NB4 (cell line): ENCODE data around the gene IFNL1.

Source experiments
- MAX ChIP-seq: IDR thresholded peaks from 2 replicates; pipeline ENCODE4 v1.6.1; 2011; ENCODE audit warnings: low read depth, low read length
- MYC ChIP-seq: IDR thresholded peaks from 2 replicates; pipeline ENCODE4 v1.6.1; 2011; ENCODE audit warnings: low read depth, low read length
- POLR2A ChIP-seq: IDR thresholded peaks from 2 replicates; pipeline ENCODE4 v1.6.1; 2011; ENCODE audit warnings: mild to moderate bottlenecking; ENCODE audit not compliant: insufficient read length; ENCODE audit errors: extremely low read depth
- TF ChIP-seq, protein P1 (sequence below): IDR thresholded peaks from one replicate; pipeline ENCODE4 v1.5.1; 2012; ENCODE audit warnings: low read depth, low read length

DNA sequence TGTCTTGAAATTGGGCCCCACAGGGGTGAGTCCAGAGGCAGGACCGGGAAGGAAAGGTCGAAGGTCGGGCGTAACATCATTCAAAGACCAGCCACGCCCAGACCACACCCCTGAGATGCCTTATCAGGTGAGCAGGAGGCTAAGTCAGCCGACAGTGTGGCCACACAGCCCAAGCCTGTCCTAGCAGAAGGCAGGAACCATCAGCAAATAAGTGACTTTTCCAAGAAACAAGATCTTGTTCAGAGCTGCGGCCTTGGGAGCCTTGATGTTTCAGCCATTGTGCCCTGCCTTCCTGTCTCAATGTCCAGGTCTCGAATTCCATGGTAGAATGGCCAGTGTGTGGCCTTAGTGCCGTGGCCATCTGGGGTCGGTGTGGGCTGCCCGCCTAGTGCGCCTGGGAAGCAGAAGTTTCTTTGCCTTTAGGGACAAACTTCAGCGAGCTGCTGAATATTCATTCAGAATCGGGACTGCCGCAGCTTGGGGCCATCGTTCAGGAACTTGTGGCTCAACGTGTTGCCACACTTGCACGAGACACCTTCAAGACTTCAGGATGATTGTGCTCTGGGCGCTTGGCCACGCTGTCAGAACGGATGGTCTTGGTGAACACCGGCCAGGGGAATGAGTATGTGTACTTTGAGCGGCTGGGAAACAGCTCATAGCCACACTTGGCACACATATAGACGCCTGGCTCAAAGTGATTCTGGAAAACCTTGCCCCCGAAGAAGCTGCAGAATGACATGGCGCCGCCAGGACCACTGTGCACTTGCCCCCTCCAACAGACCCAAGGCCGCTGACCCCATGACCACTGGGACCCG is 41.5 kb upstream of the IFNL1 start:
- TF ChIP-seq, protein P1, sequence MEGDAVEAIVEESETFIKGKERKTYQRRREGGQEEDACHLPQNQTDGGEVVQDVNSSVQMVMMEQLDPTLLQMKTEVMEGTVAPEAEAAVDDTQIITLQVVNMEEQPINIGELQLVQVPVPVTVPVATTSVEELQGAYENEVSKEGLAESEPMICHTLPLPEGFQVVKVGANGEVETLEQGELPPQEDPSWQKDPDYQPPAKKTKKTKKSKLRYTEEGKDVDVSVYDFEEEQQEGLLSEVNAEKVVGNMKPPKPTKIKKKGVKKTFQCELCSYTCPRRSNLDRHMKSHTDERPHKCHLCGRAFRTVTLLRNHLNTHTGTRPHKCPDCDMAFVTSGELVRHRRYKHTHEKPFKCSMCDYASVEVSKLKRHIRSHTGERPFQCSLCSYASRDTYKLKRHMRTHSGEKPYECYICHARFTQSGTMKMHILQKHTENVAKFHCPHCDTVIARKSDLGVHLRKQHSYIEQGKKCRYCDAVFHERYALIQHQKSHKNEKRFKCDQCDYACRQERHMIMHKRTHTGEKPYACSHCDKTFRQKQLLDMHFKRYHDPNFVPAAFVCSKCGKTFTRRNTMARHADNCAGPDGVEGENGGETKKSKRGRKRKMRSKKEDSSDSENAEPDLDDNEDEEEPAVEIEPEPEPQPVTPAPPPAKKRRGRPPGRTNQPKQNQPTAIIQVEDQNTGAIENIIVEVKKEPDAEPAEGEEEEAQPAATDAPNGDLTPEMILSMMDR: no peak
- TF ChIP-seq MYC: no peak
- TF ChIP-seq MAX: no peak
- TF ChIP-seq POLR2A: no peak
